Ecto neural progenitor cell (in vitro differentiated cells): ENCODE results near the gene MZT1.

Source experiments
- DNase-seq: peaks from one replicate; pipeline ENCODE4 v3.0.0-alpha.2; 2018; ENCODE audit warnings: low spot score

MZT1 gene

DNA sequence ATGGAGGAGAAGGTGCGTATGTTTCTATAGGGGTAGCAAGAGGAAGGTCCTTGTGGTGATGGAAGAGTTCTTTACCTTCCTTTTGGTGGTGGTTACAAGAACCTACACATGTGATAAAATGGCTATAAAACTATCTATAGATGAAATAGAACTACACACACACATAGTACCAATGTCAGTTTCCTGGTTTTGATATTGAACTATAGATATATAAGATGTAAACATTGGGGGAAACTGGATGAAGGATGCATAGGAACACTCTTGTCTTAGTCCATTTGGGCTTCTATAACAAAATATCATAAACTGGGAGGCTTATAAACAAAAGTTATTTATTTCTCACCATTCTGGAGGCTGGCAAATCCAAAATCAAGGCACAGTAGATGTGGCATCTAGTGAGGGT lies 47.1 kb downstream of the MZT1 start:
- DNase-seq, result no peak

DNA sequence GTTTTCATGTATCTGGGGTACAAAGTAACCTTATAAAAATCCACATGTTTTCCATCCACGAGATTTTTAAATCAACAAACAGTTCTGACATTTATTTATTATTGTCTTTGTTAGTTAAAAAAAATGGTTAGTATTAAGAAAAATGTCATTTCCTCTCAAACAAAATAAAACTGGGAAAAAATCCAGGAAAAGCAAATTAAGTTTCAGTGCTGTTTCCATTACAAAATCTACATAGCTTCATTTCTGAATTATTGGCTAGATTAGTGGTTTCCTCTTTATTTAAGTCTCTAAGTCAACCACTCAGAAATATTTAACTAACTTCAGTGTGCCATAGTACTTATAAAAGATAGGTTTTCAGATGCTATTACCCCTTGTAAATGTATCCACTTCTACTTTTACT lies 49.1 kb downstream of the MZT1 start:
- no peak for DNase-seq

DNA sequence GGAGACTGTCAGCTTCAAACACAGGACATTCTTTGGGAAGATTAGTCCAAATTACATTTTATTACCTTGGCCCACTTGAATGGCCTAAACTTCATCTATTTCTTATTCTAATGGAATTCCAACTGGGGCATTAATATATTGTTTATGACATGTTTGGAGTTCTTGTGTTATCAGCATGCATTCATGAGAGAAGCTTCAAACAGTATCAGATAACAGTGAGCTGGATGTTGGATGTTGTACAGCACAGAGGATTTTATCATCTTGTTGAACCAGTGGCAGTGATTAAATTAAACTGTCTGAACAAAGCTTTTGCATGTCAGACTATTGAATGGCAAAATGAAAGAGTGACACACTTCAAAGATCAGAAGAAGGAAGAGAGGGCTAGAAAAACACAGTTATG lies 50.0 kb downstream of the MZT1 start:
- no peak for DNase-seq

DNA sequence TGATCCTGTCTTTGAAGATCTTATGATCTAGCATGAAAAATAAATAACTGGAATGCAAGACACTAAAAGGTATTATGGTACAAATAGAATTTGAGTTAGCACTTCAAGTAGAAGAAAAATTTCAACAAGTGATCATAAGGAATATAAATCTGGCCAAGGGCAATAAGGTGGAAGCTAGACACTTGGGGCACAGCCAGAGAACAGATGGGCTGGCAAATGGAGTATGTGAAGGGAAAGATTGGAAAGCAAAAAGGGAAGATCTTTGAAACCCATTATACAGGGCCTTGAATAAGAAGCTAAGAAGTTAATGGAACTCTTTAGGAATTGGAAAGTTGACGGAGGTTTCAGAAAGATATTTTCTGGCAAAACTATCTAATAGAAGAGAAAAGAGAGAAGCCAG lies 61.0 kb downstream of the MZT1 start:
- DNase-seq, result no peak

DNA sequence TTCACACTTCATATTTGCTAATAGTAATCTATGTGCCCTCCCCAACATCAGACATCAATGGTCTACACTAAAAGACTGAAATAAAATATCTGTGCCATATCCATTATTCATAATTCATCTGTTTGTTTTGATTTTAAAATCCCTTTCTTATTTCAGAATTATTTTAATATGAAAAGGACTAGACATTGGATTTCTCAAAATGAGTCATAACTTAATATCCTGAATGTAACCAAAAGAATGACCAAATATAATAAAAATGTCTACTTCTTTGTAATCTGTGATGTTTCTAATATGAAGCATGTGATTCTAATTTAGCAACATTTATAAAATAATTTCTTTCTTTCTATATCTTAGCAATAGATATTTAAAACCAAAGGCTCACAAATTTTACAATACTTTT lies 64.9 kb downstream of the MZT1 start:
- no peak for DNase-seq
